Mesenchymal stem cell (in vitro differentiated cells and primary cell): Measurements from ENCODE around the gene NEK5.

Experiments
- DNase-seq: peaks from one replicate; pipeline ENCODE4 v3.0.0-alpha.2; 2013
- H2AFZ ChIP-seq: one replicate; pipeline ENCODE4 v1.6.1; 2013; ENCODE audit warnings: low read depth, mild to moderate bottlenecking, control low read depth, inconsistent platforms, low read length, moderate library complexity
- H2AK5ac ChIP-seq: 2 replicates; pipeline ENCODE4 v1.6.1; 2013; ENCODE audit warnings: low read length, moderate library complexity, mild to moderate bottlenecking, inconsistent platforms; ENCODE audit not compliant: severe bottlenecking
- H2BK120ac ChIP-seq: one replicate; pipeline ENCODE4 v1.6.1; 2013; ENCODE audit warnings: low read depth, mild to moderate bottlenecking, inconsistent platforms, low read length, moderate library complexity
- H2BK12ac ChIP-seq, 2 experiments: one replicate each; pipeline ENCODE4 v1.6.1; 2013; ENCODE audit warnings: inconsistent platforms in 2 of 2, low read length in 2 of 2, mild to moderate bottlenecking in 2 of 2, moderate library complexity in 2 of 2, control low read depth in 1 of 2
- H2BK15ac ChIP-seq: one replicate; pipeline ENCODE4 v1.6.1; 2013; ENCODE audit warnings: mild to moderate bottlenecking, low read depth, inconsistent platforms; ENCODE audit not compliant: poor library complexity, severe bottlenecking
- H2BK5ac ChIP-seq: 2 replicates; pipeline ENCODE4 v1.6.1; 2013; ENCODE audit warnings: low read depth, mild to moderate bottlenecking, low read length, control low read depth, inconsistent platforms; ENCODE audit not compliant: poor library complexity, severe bottlenecking
- H3K14ac ChIP-seq, 2 experiments: one replicate each; pipeline ENCODE4 v1.6.1; 2013; ENCODE audit warnings: inconsistent platforms in 2 of 2, low read length in 2 of 2, control low read depth in 1 of 2, mild to moderate bottlenecking in 1 of 2, moderate library complexity in 1 of 2
- H3K18ac ChIP-seq, 2 experiments: one replicate each; pipeline ENCODE4 v1.6.1; 2013; ENCODE audit warnings: inconsistent platforms in 2 of 2, low read length in 2 of 2, control low read depth in 1 of 2, low read depth in 1 of 2, mild to moderate bottlenecking in 1 of 2
- H3K23ac ChIP-seq, 2 experiments: one replicate each; pipeline ENCODE4 v1.6.1; 2013; ENCODE audit warnings: inconsistent platforms in 2 of 2, low read length in 2 of 2, mild to moderate bottlenecking in 2 of 2, moderate library complexity in 2 of 2, control low read depth in 1 of 2
- H3K27ac ChIP-seq: 2 replicates; pipeline ENCODE4 v1.5.1; 2013; ENCODE audit warnings: mild to moderate bottlenecking, moderate library complexity, low read length, control low read depth, inconsistent platforms; ENCODE audit not compliant: poor library complexity, severe bottlenecking
- H3K27me3 ChIP-seq, 2 experiments: 2 replicates each; pipeline versions ENCODE4 v1.6.1 to v1.7.0; 2013; ENCODE audit warnings: low read length in 2 of 2, mild to moderate bottlenecking in 2 of 2, moderate library complexity in 2 of 2, control low read depth in 1 of 2, inconsistent platforms in 1 of 2; ENCODE audit not compliant: control insufficient read depth in 1 of 2, insufficient read depth in 1 of 2
- H3K36me3 ChIP-seq, 2 experiments: 2 replicates each; pipeline versions ENCODE4 v1.6.1 to v1.7.0; 2013; ENCODE audit warnings: low read length in 2 of 2, control low read depth in 1 of 2, inconsistent platforms in 1 of 2, low read depth in 1 of 2, mild to moderate bottlenecking in 1 of 2; ENCODE audit not compliant: insufficient read depth in 2 of 2, control insufficient read depth in 1 of 2
- H3K4ac ChIP-seq, 2 experiments: one replicate each; pipeline ENCODE4 v1.6.1; 2013; ENCODE audit warnings: inconsistent platforms in 2 of 2, low read length in 2 of 2, mild to moderate bottlenecking in 2 of 2, moderate library complexity in 2 of 2, control low read depth in 1 of 2, low read depth in 1 of 2
- H3K4me1 ChIP-seq: 2 replicates; pipeline ENCODE4 v1.6.1; 2013; ENCODE audit warnings: low read depth, low read length, control low read depth; ENCODE audit not compliant: control insufficient read depth, insufficient read depth
- H3K4me2 ChIP-seq: 2 replicates; pipeline ENCODE4 v1.6.1; 2013; ENCODE audit warnings: low read length, mild to moderate bottlenecking, inconsistent platforms; ENCODE audit not compliant: poor library complexity, severe bottlenecking
- H3K4me3 ChIP-seq, 2 experiments: 2 replicates each; pipeline versions ENCODE4 v1.5.1 to v1.7.0; 2013; ENCODE audit warnings: low read length in 2 of 2, mild to moderate bottlenecking in 2 of 2, control low read depth in 1 of 2, low read depth in 1 of 2; ENCODE audit not compliant: insufficient read depth in 1 of 2
- H3K79me1 ChIP-seq: replicated peaks from 2 replicates; pipeline ENCODE4 v1.6.1; 2013; ENCODE audit warnings: mild to moderate bottlenecking, control low read depth, low read length, inconsistent platforms; ENCODE audit not compliant: poor library complexity, severe bottlenecking
- H3K9ac ChIP-seq: 2 replicates; pipeline ENCODE4 v1.7.0; 2013; ENCODE audit warnings: mild to moderate bottlenecking, low read length, moderate library complexity
- H3K9me3 ChIP-seq: 2 replicates; pipeline ENCODE4 v1.7.0; 2013; ENCODE audit warnings: mild to moderate bottlenecking, low read length; ENCODE audit not compliant: control insufficient read depth
- H4K8ac ChIP-seq: one replicate; pipeline ENCODE4 v1.6.1; 2013; ENCODE audit warnings: inconsistent platforms, mild to moderate bottlenecking, low read length, moderate library complexity
- H4K91ac ChIP-seq: one replicate; pipeline ENCODE4 v1.6.1; 2013; ENCODE audit warnings: mild to moderate bottlenecking, low read length, inconsistent platforms
- WGBS: methylation state at CpG from one replicate; pipeline ENCODE4 v1.1.7; 2013; ENCODE audit warnings: mixed read lengths; 5-methylcytosine and 5-hydroxymethylcytosine counted together

Gene NEK5

GRCh38 chr13:52118095-52118494 lies 10.8 kb downstream of the NEK5 start:
- Histone ChIP-seq H2AFZ (no peak overlapping the region), H3K79me1 (no peaks in the 10 kb centered on the region), H3K4ac (no peak overlapping the region), H3K27me3 (peaks cover 8 to 10% of the 10 kb centered on the region in 2 experiments), H2AK5ac (no peak overlapping the region), H3K18ac (no peak overlapping the region), H2BK15ac (no peak overlapping the region), H3K23ac (no peak overlapping the region), H4K8ac (no peak overlapping the region), H3K27ac (no peak overlapping the region), H4K91ac (no peak overlapping the region), H3K4me1 (no peaks in the 10 kb centered on the region), H2BK5ac (no peak overlapping the region), H3K14ac (no peak overlapping the region), H2BK120ac (no peak overlapping the region), H3K9ac (no peak overlapping the region), H3K4me3 (no peak overlapping the region), H3K9me3 (no peaks in the 10 kb centered on the region), H3K4me2 (no peak overlapping the region), H3K36me3 (no peaks in the 10 kb centered on the region), H2BK12ac (no peak overlapping the region)
- 100% methylated on average over 2 of the region's 2 CpGs for WGBS
- no peak for DNase-seq

GRCh38 chr13:52112591-52112990 lies 16.3 kb downstream of the NEK5 start:
- Histone ChIP-seq H2BK120ac (no peak overlapping the region), H3K14ac (no peak overlapping the region), H4K91ac (no peak overlapping the region), H3K79me1 (no peaks in the 10 kb centered on the region), H3K9ac (no peak overlapping the region), H3K27me3 (peaks cover 5 to 10% of the 10 kb centered on the region in 2 experiments), H4K8ac (no peak overlapping the region), H2BK5ac (no peak overlapping the region), H2AK5ac (no peak overlapping the region), H3K36me3 (no peaks in the 10 kb centered on the region), H3K18ac (no peak overlapping the region), H3K4ac (no peak overlapping the region), H3K4me3 (no peak overlapping the region), H3K4me2 (no peak overlapping the region), H2BK15ac (no peak overlapping the region), H3K23ac (no peak overlapping the region), H3K27ac (no peak overlapping the region), H2AFZ (no peak overlapping the region), H3K9me3 (no peaks in the 10 kb centered on the region), H2BK12ac (no peak overlapping the region), H3K4me1 (no peaks in the 10 kb centered on the region)
- DNase-seq = no peak
- WGBS = 86% methylated on average over 1 of the region's 1 CpG

GRCh38 chr13:52109116-52109670 lies 19.7 kb downstream of the NEK5 start:
- no peak overlapping the region for H4K91ac ChIP-seq
- no peak overlapping the region for H3K4me2 ChIP-seq
- H4K8ac ChIP-seq = no peak overlapping the region
- H3K9ac ChIP-seq = no peak overlapping the region
- no peaks in the 10 kb centered on the region for H3K36me3 ChIP-seq
- no peak overlapping the region for H3K23ac ChIP-seq
- H2AK5ac ChIP-seq = no peak overlapping the region
- no peak overlapping the region for H3K27ac ChIP-seq
- no peak overlapping the region for H2BK5ac ChIP-seq
- H2BK15ac ChIP-seq = no peak overlapping the region
- WGBS = 98% methylated on average over 1 of the region's 1 CpG
- H2BK12ac ChIP-seq = no peak overlapping the region
- H3K4me3 ChIP-seq = no peak overlapping the region
- no peak overlapping the region for H2AFZ ChIP-seq
- H3K27me3 ChIP-seq = peaks cover under 1 to 7% of the 10 kb centered on the region in 2 experiments
- DNase-seq = no peak
- H2BK120ac ChIP-seq = no peak overlapping the region
- no peaks in the 10 kb centered on the region for H3K9me3 ChIP-seq
- no peak overlapping the region for H3K4ac ChIP-seq
- H3K18ac ChIP-seq = no peak overlapping the region
- H3K14ac ChIP-seq = no peak overlapping the region
- H3K4me1 ChIP-seq = no peaks in the 10 kb centered on the region
- H3K79me1 ChIP-seq = no peaks in the 10 kb centered on the region

GRCh38 chr13:52105841-52106240 lies 23.0 kb downstream of the NEK5 start:
- Histone ChIP-seq H2AK5ac (no peak overlapping the region), H3K4me1 (no peaks in the 10 kb centered on the region), H3K4me3 (no peak overlapping the region), H3K27me3 (no peaks in the 10 kb centered on the region), H2BK120ac (no peak overlapping the region), H3K4ac (no peak overlapping the region), H3K27ac (no peak overlapping the region), H3K36me3 (no peaks in the 10 kb centered on the region), H2BK12ac (no peak overlapping the region), H2BK15ac (no peak overlapping the region), H3K23ac (no peak overlapping the region), H4K8ac (no peak overlapping the region), H3K9me3 (no peaks in the 10 kb centered on the region), H3K18ac (no peak overlapping the region), H3K79me1 (no peaks in the 10 kb centered on the region), H4K91ac (no peak overlapping the region), H3K4me2 (no peak overlapping the region), H3K9ac (no peak overlapping the region), H3K14ac (no peak overlapping the region), H2BK5ac (no peak overlapping the region), H2AFZ (no peak overlapping the region)
- DNase-seq = no peak
- 86% methylated on average over 1 of the region's 1 CpG for WGBS
